HCT116 (cell line): ENCODE results near the gene DDX3X.

ENCODE experiments used
- CBX3 ChIP-seq: IDR thresholded peaks from 2 replicates; pipeline ENCODE4 v1.6.1; 2012; ENCODE audit warnings: low read depth
- EZH2phosphoT487 ChIP-seq: fragments of 200-600 bp; IDR thresholded peaks from 2 replicates; pipeline ENCODE4 v1.6.1; 2018; ENCODE audit warnings: antibody characterized with exemption, borderline replicate concordance
- POLR2A ChIP-seq: IDR thresholded peaks from 2 replicates; pipeline ENCODE4 v1.7.0; 2011; ENCODE audit warnings: borderline replicate concordance; ENCODE audit not compliant: insufficient read depth, insufficient read length; ENCODE audit errors: extremely low read depth
- POLR2AphosphoS5 ChIP-seq: IDR thresholded peaks from 2 replicates; pipeline ENCODE4 v1.6.1; 2011; ENCODE audit warnings: mild to moderate bottlenecking, low read depth, low read length, moderate library complexity
- RAD21 ChIP-seq: IDR thresholded peaks from 2 replicates; pipeline ENCODE4 v1.6.1; 2012; ENCODE audit warnings: low read depth, mild to moderate bottlenecking
- SIN3A ChIP-seq: IDR thresholded peaks from 2 replicates; pipeline ENCODE4 v1.6.1; 2012; ENCODE audit warnings: low read depth
- YY1 ChIP-seq: IDR thresholded peaks from 2 replicates; pipeline ENCODE4 v1.6.1; 2011; ENCODE audit warnings: low read length, low read depth, moderate library complexity, mild to moderate bottlenecking; ENCODE audit not compliant: insufficient replicate concordance; ENCODE audit errors: extremely low read depth
- ZFX ChIP-seq: fragments of 450-650 bp; IDR thresholded peaks from 2 replicates; pipeline ENCODE4 v1.6.1; 2017
- TF ChIP-seq, protein P1 (sequence below), 3 experiments: fragments of 200-600 bp in 1 of 3; sonication (generic) in 1 of 3; IDR thresholded peaks in 2 of 3; conservative IDR thresholded peaks in 1 of 3; 2 replicates each; pipeline ENCODE4 v1.5.1; 2012 to 2017; ENCODE audit warnings: low read depth in 2 of 3, low read length in 2 of 3, antibody characterized with exemption in 1 of 3, borderline replicate concordance in 1 of 3, control low read depth in 1 of 3, mild to moderate bottlenecking in 1 of 3, mixed read lengths in 1 of 3, mixed run types in 1 of 3, moderate library complexity in 1 of 3; ENCODE audit not compliant: insufficient read depth in 1 of 3

DNA sequence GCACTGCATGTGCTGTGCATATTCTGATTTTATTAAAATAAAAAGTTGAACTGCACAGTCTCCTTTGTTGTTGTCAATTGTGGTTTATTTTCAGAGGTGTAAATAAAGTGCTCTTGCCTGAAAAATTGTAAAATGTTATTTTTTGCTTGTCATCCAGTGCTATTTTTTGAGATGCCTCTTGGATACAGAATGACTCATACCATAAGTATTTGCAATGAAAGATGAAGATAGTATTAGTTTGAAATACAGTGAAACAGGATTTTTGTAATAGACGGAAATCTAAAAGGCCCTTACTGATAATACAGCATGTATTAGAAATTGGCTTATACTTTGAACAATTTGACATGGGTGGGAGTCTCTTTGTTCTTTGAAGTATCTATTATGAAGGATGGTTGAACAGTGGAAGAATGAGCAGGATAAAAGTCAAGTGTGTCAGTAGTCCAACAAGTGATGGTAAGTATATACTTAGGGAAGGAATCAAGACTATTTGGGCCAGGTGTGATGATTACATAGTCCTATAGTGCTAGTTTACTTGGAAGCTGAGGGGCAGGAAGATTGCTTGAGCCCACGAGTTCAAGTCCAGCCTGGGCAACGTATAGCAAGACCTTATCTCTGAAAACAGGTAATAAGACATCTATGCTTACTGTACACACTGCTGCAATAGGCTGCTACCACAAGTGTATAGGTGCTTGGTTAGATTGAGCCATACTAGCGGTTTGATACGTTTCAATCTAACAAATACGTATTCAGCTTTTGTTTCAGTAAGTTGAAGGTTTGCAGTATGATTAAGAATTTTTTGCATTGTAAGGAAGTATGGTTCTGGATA lies 16.4 kb downstream of the DDX3X start:
- TF ChIP-seq POLR2A (no peak), RAD21 (no peak), YY1 (no peak), POLR2AphosphoS5 (no peak; the same call in 1 of the 2 replicates), CBX3 (no peak), EZH2phosphoT487 (no peak), SIN3A (no peak; the same call in 1 of the 2 replicates), ZFX (no peak)
- TF ChIP-seq, protein P1, sequence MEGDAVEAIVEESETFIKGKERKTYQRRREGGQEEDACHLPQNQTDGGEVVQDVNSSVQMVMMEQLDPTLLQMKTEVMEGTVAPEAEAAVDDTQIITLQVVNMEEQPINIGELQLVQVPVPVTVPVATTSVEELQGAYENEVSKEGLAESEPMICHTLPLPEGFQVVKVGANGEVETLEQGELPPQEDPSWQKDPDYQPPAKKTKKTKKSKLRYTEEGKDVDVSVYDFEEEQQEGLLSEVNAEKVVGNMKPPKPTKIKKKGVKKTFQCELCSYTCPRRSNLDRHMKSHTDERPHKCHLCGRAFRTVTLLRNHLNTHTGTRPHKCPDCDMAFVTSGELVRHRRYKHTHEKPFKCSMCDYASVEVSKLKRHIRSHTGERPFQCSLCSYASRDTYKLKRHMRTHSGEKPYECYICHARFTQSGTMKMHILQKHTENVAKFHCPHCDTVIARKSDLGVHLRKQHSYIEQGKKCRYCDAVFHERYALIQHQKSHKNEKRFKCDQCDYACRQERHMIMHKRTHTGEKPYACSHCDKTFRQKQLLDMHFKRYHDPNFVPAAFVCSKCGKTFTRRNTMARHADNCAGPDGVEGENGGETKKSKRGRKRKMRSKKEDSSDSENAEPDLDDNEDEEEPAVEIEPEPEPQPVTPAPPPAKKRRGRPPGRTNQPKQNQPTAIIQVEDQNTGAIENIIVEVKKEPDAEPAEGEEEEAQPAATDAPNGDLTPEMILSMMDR (IDR thresholded peaks at IDR 0.05 in 2 of 3, conservative IDR thresholded peaks at IDR 0.05 in 1 of 3; ENCODE audit: borderline replicate concordance in 1 of 3, insufficient read depth in 1 of 3, low read depth in 2 of 3, low read length in 2 of 3): no peak
